Measurements from ENCODE around the gene SEPHS2. TPM values are rescaled to one million over a fixed set of nuclear protein-coding genes. Genes with fewer than 3 reads are reported as not detected.

The SEPHS2 gene
- total RNA-seq, 2 experiments from 2014 or later: 51.8 to 54.0 TPM

DNA sequence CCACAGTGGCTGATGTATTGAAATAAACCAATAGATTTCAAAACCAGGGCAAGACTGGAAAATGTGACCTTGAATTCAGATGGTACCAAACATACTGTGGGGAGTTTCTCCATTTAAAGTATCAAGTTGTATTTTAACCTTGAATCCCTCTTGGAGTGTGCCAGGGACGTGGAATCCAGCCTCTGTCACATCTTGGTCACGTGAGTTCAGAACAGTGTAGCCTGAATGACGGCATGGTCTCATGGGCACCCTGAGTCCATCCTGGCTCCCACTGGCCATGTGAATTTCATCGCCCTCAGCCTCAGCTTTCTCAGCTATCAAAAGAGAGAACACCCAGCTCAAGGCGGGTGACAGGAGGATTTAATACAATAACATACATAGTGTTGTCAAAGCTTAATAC, 31.5 kb downstream of the SEPHS2 start:
- peaks cover 38% of the 10 kb centered on the region for H3K36me3 Mint-ChIP-seq (ENCODE audit: low read depth)
- no peak overlapping the region for H3K4me3 Mint-ChIP-seq
- CTCF ChIA-PET: interaction anchor here (1.1 kb wide), 1 partner anchor 201 kb away, joined by 3 read pairs; no protein-coding TSS in a partner anchor
- intact Hi-C loops (cut with micrococcal nuclease): no loop called here
- ATAC-seq: no peak
- POLR2A ChIA-PET: interaction anchor here (0.8 kb wide), 1 partner anchor 10 kb away, joined by 4 read pairs; no protein-coding TSS in a partner anchor
- no peaks in the 10 kb centered on the region for H3K9me3 Mint-ChIP-seq
- peaks cover 37% of the 10 kb centered on the region for H3K4me1 Mint-ChIP-seq (ENCODE audit: low read depth)
- TF ChIP-seq, protein P1, sequence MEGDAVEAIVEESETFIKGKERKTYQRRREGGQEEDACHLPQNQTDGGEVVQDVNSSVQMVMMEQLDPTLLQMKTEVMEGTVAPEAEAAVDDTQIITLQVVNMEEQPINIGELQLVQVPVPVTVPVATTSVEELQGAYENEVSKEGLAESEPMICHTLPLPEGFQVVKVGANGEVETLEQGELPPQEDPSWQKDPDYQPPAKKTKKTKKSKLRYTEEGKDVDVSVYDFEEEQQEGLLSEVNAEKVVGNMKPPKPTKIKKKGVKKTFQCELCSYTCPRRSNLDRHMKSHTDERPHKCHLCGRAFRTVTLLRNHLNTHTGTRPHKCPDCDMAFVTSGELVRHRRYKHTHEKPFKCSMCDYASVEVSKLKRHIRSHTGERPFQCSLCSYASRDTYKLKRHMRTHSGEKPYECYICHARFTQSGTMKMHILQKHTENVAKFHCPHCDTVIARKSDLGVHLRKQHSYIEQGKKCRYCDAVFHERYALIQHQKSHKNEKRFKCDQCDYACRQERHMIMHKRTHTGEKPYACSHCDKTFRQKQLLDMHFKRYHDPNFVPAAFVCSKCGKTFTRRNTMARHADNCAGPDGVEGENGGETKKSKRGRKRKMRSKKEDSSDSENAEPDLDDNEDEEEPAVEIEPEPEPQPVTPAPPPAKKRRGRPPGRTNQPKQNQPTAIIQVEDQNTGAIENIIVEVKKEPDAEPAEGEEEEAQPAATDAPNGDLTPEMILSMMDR (IDR thresholded peaks at IDR 0.05): no peak
- H3K27ac Mint-ChIP-seq: peak overlapping the region; percentile 3
- no peak for DNase-seq
- no peaks in the 10 kb centered on the region for H3K27me3 Mint-ChIP-seq

DNA sequence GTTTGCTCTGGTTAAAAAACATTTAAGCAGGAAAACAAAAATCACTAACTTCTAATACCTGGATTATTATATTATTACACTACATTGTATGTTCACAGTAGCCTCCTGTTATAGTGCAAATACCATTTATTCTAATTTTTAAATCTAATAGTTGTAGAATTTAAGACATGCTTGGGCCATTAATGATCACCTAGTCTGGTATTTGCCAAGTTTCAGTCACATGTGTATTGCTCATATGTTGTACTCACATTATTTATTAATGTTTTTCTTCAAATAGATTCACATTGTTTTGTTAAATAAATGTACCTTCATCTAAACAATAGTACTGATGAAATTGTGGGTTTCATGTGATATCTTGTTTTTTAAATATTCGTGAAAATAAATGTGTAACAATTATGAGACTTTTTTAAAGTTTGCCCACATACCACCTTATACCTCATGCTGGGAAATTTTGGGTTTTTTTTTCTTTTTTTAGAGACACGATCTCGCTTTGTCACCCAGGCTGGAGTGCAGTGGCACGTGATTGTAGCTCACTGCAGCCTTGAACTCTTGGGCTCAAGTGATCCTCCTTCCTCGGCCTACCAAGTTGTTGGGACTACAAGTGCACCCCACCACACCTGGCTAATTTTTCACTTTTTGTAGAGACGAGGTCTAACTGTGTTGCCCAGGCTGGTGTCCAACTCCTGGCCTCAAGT, 32.4 kb downstream of the SEPHS2 start:
- DNase-seq (no peak), ATAC-seq (no peak)
- TF ChIP-seq, protein P1 (IDR thresholded peaks at IDR 0.05): no peak
- H3K27ac Mint-ChIP-seq: peak overlapping the region; percentile 30
- ChIA-PET CTCF (interaction anchor here (2.1 kb wide), 1 partner anchor 17 kb away, joined by 9 read pairs; the partner anchor contains the start of gene DCTPP1), POLR2A (no interaction called here)
- no peaks in the 10 kb centered on the region for H3K27me3 Mint-ChIP-seq
- intact Hi-C loops (cut with micrococcal nuclease): no loop called here
- peaks cover 33% of the 10 kb centered on the region for H3K36me3 Mint-ChIP-seq (ENCODE audit: low read depth)
- no peak overlapping the region for H3K4me3 Mint-ChIP-seq
- no peaks in the 10 kb centered on the region for H3K9me3 Mint-ChIP-seq
- H3K4me1 Mint-ChIP-seq (ENCODE audit: low read depth): peaks cover 42% of the 10 kb centered on the region

DNA sequence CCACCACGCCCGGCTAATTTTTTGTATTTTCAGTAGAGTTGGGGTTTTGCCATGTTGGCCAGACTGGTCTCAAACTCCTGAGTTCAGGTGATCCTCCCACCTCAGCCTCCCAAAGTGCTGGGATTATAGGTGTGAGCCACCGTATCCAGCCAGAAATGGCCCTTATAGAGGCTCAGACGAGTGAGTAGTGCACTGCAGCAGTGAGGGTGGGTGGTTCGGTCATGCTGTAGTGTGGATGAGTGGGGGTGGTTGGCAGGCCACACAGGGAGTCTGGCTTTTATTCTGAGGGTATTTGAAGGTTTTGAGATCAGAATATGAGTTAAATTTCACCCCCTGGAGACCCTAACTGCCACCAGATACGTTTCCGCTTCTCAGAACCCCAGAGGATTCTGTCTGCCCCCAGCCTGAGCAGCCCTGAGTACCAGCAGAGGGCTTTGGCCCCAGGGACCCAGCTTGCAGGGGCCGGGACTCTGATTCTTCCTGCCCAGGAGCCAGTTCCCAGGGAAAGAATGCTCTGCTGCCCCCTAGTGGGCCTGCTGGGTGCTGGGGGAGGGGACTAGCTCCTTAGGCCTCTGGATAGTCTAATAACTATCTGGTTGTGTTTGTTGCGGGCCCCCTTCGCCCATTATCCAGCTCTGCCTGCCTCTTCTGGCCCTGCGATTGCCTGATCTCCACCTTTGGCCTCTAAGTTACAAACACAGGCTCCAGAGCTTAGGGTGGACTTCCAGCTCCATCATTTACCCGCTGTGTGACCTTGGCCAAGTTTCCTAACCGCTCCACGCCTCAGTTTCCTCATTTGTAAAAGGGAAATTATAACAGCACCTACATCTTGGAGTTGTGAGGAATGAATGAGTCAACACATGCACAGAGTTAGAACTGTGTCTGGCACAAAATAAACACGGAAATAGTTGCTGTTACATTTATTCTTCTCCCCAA, 36.3 kb downstream of the SEPHS2 start:
- Mint-ChIP-seq H3K4me1 (ENCODE audit: low read depth) (peaks cover 34% of the 10 kb centered on the region), H3K36me3 (ENCODE audit: low read depth) (peaks cover 19% of the 10 kb centered on the region), H3K4me3 (peak overlapping the region; percentile 51), H3K27me3 (no peaks in the 10 kb centered on the region), H3K27ac (peak overlapping the region; percentile 66), H3K9me3 (no peaks in the 10 kb centered on the region)
- peak; percentile 47 for ATAC-seq
- ChIA-PET CTCF (interaction anchor here (0.6 to 5.0 kb wide), 40 partner anchors 8 to 317 kb away, joined by 3 to 51 read pairs (median 5); partner anchors contain the start of genes CD2BP2, CORO1A, DCTPP1 and SEPTIN1), POLR2A (interaction anchor here (0.7 to 2.2 kb wide), 11 partner anchors 9 to 223 kb away, joined by 3 to 8 read pairs (median 4); partner anchors contain the start of genes ITGAL and SEPTIN1)
- DNase-seq: peak; percentile 95
- intact Hi-C loops (cut with micrococcal nuclease): loop anchor here (5.0 kb wide), 1 partner anchor 37 kb away; the partner anchor contains the start of genes MYL11 and TBC1D10B
- TF ChIP-seq, protein P1 (IDR thresholded peaks at IDR 0.05): peak; percentile 94

DNA sequence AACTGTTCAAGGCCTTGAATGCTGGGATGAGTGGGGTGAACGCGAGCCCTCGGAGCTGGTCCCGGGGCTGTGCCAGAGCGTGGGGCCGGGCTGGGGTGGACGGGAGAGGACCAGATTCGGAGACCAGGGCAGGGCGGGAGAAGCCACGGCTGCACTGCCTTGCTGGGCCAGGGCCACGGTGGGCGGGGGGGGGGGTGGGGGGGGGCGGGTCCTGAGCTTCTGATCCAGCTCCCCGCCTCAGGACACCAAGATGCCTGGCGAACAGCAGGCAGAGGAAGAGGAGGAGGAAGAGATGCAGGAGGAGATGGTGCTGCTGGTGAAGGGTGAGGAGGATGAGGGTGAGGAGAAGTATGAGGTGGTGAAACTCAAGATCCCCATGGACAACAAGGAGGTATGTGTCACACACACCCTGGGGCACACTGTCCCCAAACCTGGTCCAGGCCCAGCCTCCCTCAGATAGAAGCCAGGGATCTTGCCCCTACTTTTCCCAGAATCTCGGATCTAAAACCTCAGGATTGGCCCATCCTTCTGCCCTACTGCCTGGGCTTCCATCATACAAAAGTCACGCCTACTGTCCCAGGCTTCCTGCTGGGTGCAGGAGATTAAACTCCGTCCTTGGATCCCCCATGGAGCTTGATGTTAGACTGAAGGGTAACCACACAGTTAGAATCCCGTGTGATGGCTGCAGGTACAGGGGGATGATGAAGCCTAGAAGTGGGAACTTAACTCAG, 37.7 kb downstream of the SEPHS2 start:
- Mint-ChIP-seq H3K4me3 (peak overlapping the region; percentile 93), H3K9me3 (no peaks in the 10 kb centered on the region), H3K27me3 (no peaks in the 10 kb centered on the region), H3K4me1 (ENCODE audit: low read depth) (peaks cover 28% of the 10 kb centered on the region), H3K36me3 (ENCODE audit: low read depth) (peaks cover 14% of the 10 kb centered on the region), H3K27ac (peak overlapping the region; percentile 80)
- ATAC-seq (no peak), DNase-seq (no peak)
- intact Hi-C loops (cut with micrococcal nuclease): loop anchor here (5.0 kb wide), 1 partner anchor 36 kb away; the partner anchor contains the start of genes MYL11 and TBC1D10B
- POLR2A ChIA-PET: interaction anchor here (0.6 to 4.2 kb wide), 14 partner anchors 9 to 315 kb away, joined by 3 to 38 read pairs (median 5); partner anchors contain the start of genes CD2BP2, DCTPP1, ITGAL and SEPTIN1
- TF ChIP-seq, protein P1 (IDR thresholded peaks at IDR 0.05): no peak
- CTCF ChIA-PET: interaction anchor here (0.9 to 5.0 kb wide), 15 partner anchors 9 to 316 kb away, joined by 3 to 51 read pairs (median 7); partner anchors contain the start of genes CD2BP2, SEPTIN1, TBC1D10B and TBX6

All from activated CD8-positive, alpha-beta T cell treated with anti-CD3 and anti-CD28 coated beads for 36 hours (primary cell).